Measurements from ENCODE around the gene ZNF79. TPM values are rescaled to one million over a fixed set of nuclear protein-coding genes. Genes with fewer than 3 reads are reported as not detected.

The ZNF79 gene
- total and polyA plus RNA-seq, 2 experiments from 2014 or later = 2.2 to 6.3 TPM

- H3K27ac ChIP-seq (ENCODE audit: low read depth) = peak overlapping the region; percentile 98
- H3K4me3 ChIP-seq = peak overlapping the region; percentile 100
- peaks cover 41% of the 10 kb centered on the region for H4K20me1 ChIP-seq (replicated peaks; ENCODE audit: insufficient read depth)
- TF ChIP-seq STAT1 (IDR thresholded peaks at IDR 0.05; ENCODE audit: unreplicated experiment) = no peak
- TF ChIP-seq POLR2AphosphoS5 (IDR thresholded peaks at IDR 0.05; ENCODE audit: low read depth) = no peak; the same call in 1 of the 2 replicates
- no peak for TF ChIP-seq ZNF114 (CRISPR knock-in tag; IDR thresholded peaks at IDR 0.05)
- TF ChIP-seq ETS1 (IDR thresholded peaks at IDR 0.05) = no peak
- no peak for TF ChIP-seq CTCF (conservative IDR thresholded peaks at IDR 0.05; ENCODE audit: low read depth in 2 of 2)
- TF ChIP-seq NANOG (IDR thresholded peaks at IDR 0.05; ENCODE audit: borderline replicate concordance) = no peak
- TF ChIP-seq EZH2 (IDR thresholded peaks at IDR 0.05; ENCODE audit: low read depth, unreplicated experiment) = no peak
- no peak for TF ChIP-seq REST (IDR thresholded peaks at IDR 0.05; ENCODE audit: unreplicated experiment)
- no peak for TF ChIP-seq JUNB (IDR thresholded peaks at IDR 0.05; ENCODE audit: unreplicated experiment)
- TF ChIP-seq EZH2phosphoT487 (IDR thresholded peaks at IDR 0.05; ENCODE audit: unreplicated experiment) = no peak
- no peak for TF ChIP-seq ZNF331 (CRISPR knock-in tag; IDR thresholded peaks at IDR 0.05; ENCODE audit: low read depth)
- TF ChIP-seq ZNF462 (CRISPR knock-in tag; IDR thresholded peaks at IDR 0.05) = no peak
- TF ChIP-seq CREB1 (CRISPR knock-in tag; IDR thresholded peaks at IDR 0.05; ENCODE audit: low read depth) = no peak
- Mint-ChIP-seq H3K27ac (peak overlapping the region; percentile 99), H3K9me3 (peaks cover 22% of the 10 kb centered on the region), H3K4me3 (peak overlapping the region; percentile 99), H3K27me3 (ENCODE audit: insufficient read depth, low read depth, poor library complexity) (peaks cover 46% of the 10 kb centered on the region), H3K4me1 (peaks cover 21% of the 10 kb centered on the region), H3K36me3 (ENCODE audit: low read depth) (peaks cover 80% of the 10 kb centered on the region)
- peaks cover 17% of the 10 kb centered on the region for H3K4me1 ChIP-seq (ENCODE audit: insufficient read depth)
- no peak for ATAC-seq
- no peak for DNase-seq (ENCODE audit: low spot score)
- no peaks in the 10 kb centered on the region for H3K9me2 ChIP-seq (ENCODE audit: insufficient read depth)
- peaks cover 71% of the 10 kb centered on the region for H3K36me3 ChIP-seq (ENCODE audit: insufficient read depth)
- peak overlapping the region; percentile 100 for H3K4me2 ChIP-seq
- H2AFZ ChIP-seq = no peak overlapping the region
- H3K27me3 ChIP-seq (ENCODE audit: insufficient read depth) = no peaks in the 10 kb centered on the region
- H3K79me2 ChIP-seq (replicated peaks; ENCODE audit: insufficient read depth) = peaks cover 44% of the 10 kb centered on the region
- peaks cover 75% of the 10 kb centered on the region for H3F3A ChIP-seq (replicated peaks; ENCODE audit: low read depth)
These were observed 24.1 kb downstream of the ZNF79 start for GRCh38 chr9:127448112-127448805.

Measured in GM23338 (cell line).